NB4 (cell line): Measurements from ENCODE around the gene ILF3.

Source experiments
- DNase-seq: peaks from one replicate; pipeline ENCODE4 v3.0.0; 2010; ENCODE audit warnings: low read depth
- H3K4me3 ChIP-seq: one replicate; pipeline ENCODE4 v1.5.1; 2011; ENCODE audit warnings: mild to moderate bottlenecking, low read depth, low read length, moderate library complexity
- MAX ChIP-seq: IDR thresholded peaks from 2 replicates; pipeline ENCODE4 v1.6.1; 2011; ENCODE audit warnings: low read depth, low read length
- MYC ChIP-seq: IDR thresholded peaks from 2 replicates; pipeline ENCODE4 v1.6.1; 2011; ENCODE audit warnings: low read depth, low read length
- POLR2A ChIP-seq: IDR thresholded peaks from 2 replicates; pipeline ENCODE4 v1.6.1; 2011; ENCODE audit warnings: mild to moderate bottlenecking; ENCODE audit not compliant: insufficient read length; ENCODE audit errors: extremely low read depth
- TF ChIP-seq, protein P1 (sequence below): IDR thresholded peaks from one replicate; pipeline ENCODE4 v1.5.1; 2012; ENCODE audit warnings: low read depth, low read length

Gene ILF3

DNA sequence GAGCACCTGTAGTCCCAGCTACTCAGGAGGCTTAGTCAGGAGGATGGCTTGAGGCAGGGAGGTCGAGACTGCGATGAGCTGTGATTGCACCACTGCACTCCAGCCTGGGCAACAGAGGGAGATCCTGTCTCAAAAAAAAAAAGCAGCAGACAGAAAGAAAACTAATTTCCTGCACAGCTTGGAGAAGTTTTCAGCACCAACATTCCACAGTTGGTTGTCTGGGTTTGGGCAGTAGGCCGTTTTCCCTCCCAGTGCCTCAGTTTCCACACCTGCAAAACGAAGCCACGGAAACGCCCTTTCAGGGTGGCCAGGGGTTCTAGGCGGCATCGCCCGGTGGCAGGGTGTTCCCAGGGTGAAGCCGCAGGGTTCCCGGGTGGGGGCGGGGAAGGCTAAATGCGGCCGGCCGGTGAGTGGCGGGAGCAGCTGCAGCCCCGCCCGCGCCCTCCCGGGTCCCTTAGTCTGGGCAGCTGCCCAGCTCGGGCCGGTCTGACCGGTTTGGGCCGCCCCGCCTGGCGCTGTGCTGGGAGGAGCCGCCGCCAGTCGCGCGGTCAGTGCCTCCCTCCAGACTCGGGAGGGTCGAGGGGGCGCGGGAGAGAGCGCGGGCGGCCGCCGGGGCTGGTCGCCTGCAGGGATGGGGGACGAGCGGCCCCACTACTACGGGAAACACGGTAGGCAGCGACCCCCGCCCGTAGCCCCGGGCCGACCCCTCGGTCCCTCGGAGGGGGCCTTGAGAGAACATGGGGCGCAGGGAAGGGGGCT is 29.0 kb upstream of the ILF3 start, which contains the start of gene SLC44A2:
TSS of gene SLC44A2 (plus strand) at position 551 of the 759 bp plus-strand sequence. CDS start at position 632, 81 bp downstream.
- no peak within 1 kb of the TSS for H3K4me3 ChIP-seq
- no peak for DNase-seq
- TF ChIP-seq POLR2A (no peak), MYC (no peak), MAX (no peak)
- TF ChIP-seq, protein P1, sequence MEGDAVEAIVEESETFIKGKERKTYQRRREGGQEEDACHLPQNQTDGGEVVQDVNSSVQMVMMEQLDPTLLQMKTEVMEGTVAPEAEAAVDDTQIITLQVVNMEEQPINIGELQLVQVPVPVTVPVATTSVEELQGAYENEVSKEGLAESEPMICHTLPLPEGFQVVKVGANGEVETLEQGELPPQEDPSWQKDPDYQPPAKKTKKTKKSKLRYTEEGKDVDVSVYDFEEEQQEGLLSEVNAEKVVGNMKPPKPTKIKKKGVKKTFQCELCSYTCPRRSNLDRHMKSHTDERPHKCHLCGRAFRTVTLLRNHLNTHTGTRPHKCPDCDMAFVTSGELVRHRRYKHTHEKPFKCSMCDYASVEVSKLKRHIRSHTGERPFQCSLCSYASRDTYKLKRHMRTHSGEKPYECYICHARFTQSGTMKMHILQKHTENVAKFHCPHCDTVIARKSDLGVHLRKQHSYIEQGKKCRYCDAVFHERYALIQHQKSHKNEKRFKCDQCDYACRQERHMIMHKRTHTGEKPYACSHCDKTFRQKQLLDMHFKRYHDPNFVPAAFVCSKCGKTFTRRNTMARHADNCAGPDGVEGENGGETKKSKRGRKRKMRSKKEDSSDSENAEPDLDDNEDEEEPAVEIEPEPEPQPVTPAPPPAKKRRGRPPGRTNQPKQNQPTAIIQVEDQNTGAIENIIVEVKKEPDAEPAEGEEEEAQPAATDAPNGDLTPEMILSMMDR, result no peak

GRCh38 chr19:10625762-10626138 is 28.4 kb upstream of the ILF3 start:
- H3K4me3 ChIP-seq, result no peak overlapping the region
- DNase-seq, result no peak
- no peak for TF ChIP-seq MAX
- TF ChIP-seq, protein P1, result no peak
- no peak for TF ChIP-seq MYC

GRCh38 chr19:10631874-10632273 is 22.3 kb upstream of the ILF3 start:
- peak; percentile 38 for DNase-seq
- TF ChIP-seq MYC (no peak), POLR2A (no peak), MAX (no peak)
- TF ChIP-seq, protein P1, result no peak
- no peak overlapping the region for H3K4me3 ChIP-seq

GRCh38 chr19:10634430-10634829 is 19.7 kb upstream of the ILF3 start:
- H3K4me3 ChIP-seq, result no peak overlapping the region
- no peak for TF ChIP-seq POLR2A
- TF ChIP-seq, protein P1, result no peak
- no peak for TF ChIP-seq MYC
- no peak for TF ChIP-seq MAX
- no peak for DNase-seq

- H3K4me3 ChIP-seq, result no peak overlapping the region
- DNase-seq, result no peak
- TF ChIP-seq POLR2A (no peak), MAX (no peak), MYC (no peak)
- TF ChIP-seq, protein P1, result no peak
Observed at GRCh38 chr19:10634963-10635362, 19.2 kb upstream of the ILF3 start.
